Measurements from ENCODE around the gene MT1E.
"Not testable (repeated sequence)": the region's sequence is repeated elsewhere in the genome, so short reads cannot be mapped to it uniquely, and the experiment has no call there.

Gene MT1E

GRCh38 chr16:56625140-56625942 is at the start of gene MT1E:
TSS of gene MT1E (plus strand) at chr16:56625781. CDS start at chr16:56625852, 71 bp downstream.
- DNase-seq (ENCODE audit: extremely low read depth in 1 of 2, low read depth in 1 of 2) = peak; percentile 52 to 60

GRCh38 chr16:56576585-56577299 is 48.8 kb upstream of the MT1E start:
- DNase-seq (ENCODE audit: extremely low read depth in 1 of 2, low read depth in 1 of 2) = peak; percentile 58 to 79

GRCh38 chr16:56577300-56577625 is 48.3 kb upstream of the MT1E start:
- DNase-seq (ENCODE audit: extremely low read depth in 1 of 2, low read depth in 1 of 2) = no peak

- no peak for DNase-seq (ENCODE audit: extremely low read depth in 1 of 2, low read depth in 1 of 2)
These were observed 45.1 kb upstream of the MT1E start for GRCh38 chr16:56580391-56581048.

- not testable (repeated sequence) for DNase-seq (ENCODE audit: extremely low read depth in 1 of 2, low read depth in 1 of 2)
These were observed 42.7 kb upstream of the MT1E start for GRCh38 chr16:56582911-56583310.

- no peak for DNase-seq (ENCODE audit: extremely low read depth in 1 of 2, low read depth in 1 of 2)
These were observed 42.0 kb upstream of the MT1E start for GRCh38 chr16:56583351-56584168.

GRCh38 chr16:56584276-56584675 is 41.3 kb upstream of the MT1E start:
- DNase-seq (ENCODE audit: extremely low read depth in 1 of 2, low read depth in 1 of 2) = no peak

- DNase-seq (ENCODE audit: extremely low read depth in 1 of 2, low read depth in 1 of 2) = no peak
These were observed 36.8 kb upstream of the MT1E start for GRCh38 chr16:56588781-56589140.

- no peak for DNase-seq (ENCODE audit: extremely low read depth in 1 of 2, low read depth in 1 of 2)
These were observed 36.2 kb upstream of the MT1E start, which contains the start of gene MT3 for GRCh38 chr16:56589141-56590039. TSS of gene MT3 (plus strand) at chr16:56589528. CDS start at chr16:56589591, 63 bp downstream.

GRCh38 chr16:56591377-56592060 is 34.1 kb upstream of the MT1E start:
- DNase-seq (ENCODE audit: extremely low read depth in 1 of 2, low read depth in 1 of 2) = no peak

GRCh38 chr16:56593573-56594291 is 31.8 kb upstream of the MT1E start:
- no peak for DNase-seq (ENCODE audit: extremely low read depth in 1 of 2, low read depth in 1 of 2)

- DNase-seq (ENCODE audit: extremely low read depth in 1 of 2, low read depth in 1 of 2) = no peak
These were observed 31.3 kb upstream of the MT1E start for GRCh38 chr16:56594292-56594619.

- DNase-seq (ENCODE audit: extremely low read depth in 1 of 2, low read depth in 1 of 2) = no peak
These were observed 25.1 kb upstream of the MT1E start for GRCh38 chr16:56600398-56600999.

GRCh38 chr16:56601325-56601724 is 24.3 kb upstream of the MT1E start:
- DNase-seq (ENCODE audit: extremely low read depth in 1 of 2, low read depth in 1 of 2) = no peak

- DNase-seq (ENCODE audit: extremely low read depth in 1 of 2, low read depth in 1 of 2) = no peak
These were observed 22.0 kb upstream of the MT1E start for GRCh38 chr16:56603589-56603988.

GRCh38 chr16:56604966-56605365 is 20.6 kb upstream of the MT1E start:
- no peak for DNase-seq (ENCODE audit: extremely low read depth in 1 of 2, low read depth in 1 of 2)

- DNase-seq (ENCODE audit: extremely low read depth in 1 of 2, low read depth in 1 of 2) = no peak
These were observed 20.1 kb upstream of the MT1E start for GRCh38 chr16:56605475-56605874.

- DNase-seq (ENCODE audit: extremely low read depth in 1 of 2, low read depth in 1 of 2) = no peak
These were observed 19.5 kb upstream of the MT1E start for GRCh38 chr16:56606071-56606475.
